H1 (cell line): ENCODE results near the gene GAR1. TPM values are rescaled to one million over a fixed set of nuclear protein-coding genes. Genes with fewer than 3 reads are reported as not detected.

Experiments used
- ATF2 ChIP-seq: IDR thresholded peaks from 2 replicates; pipeline ENCODE4 v1.6.1; 2012; ENCODE audit warnings: low read length, inconsistent platforms
- BCL11A ChIP-seq, 2 experiments: IDR thresholded peaks; one replicate each; pipeline ENCODE4 v1.6.1; 2011; ENCODE audit warnings: low read depth in 2 of 2, low read length in 2 of 2, mild to moderate bottlenecking in 2 of 2
- CBX5 ChIP-seq: fragments of 300-800, 300-1000 bp; sonication (generic); IDR thresholded peaks from 2 replicates; pipeline ENCODE4 v1.7.1; 2016; ENCODE audit warnings: antibody characterized with exemption, low read length, low read depth
- CHD7 ChIP-seq: fragments of 300-600 bp; sonication (generic); IDR thresholded peaks from 2 replicates; pipeline ENCODE4 v1.7.1; 2012; ENCODE audit warnings: low read length, moderate library complexity, mild to moderate bottlenecking, inconsistent platforms; ENCODE audit not compliant: insufficient replicate concordance
- SAP30 ChIP-seq: fragments of 300-600 bp; sonication (generic); IDR thresholded peaks from 2 replicates; pipeline ENCODE4 v1.7.1; 2012; ENCODE audit warnings: low read length, moderate library complexity, mild to moderate bottlenecking, inconsistent platforms; ENCODE audit not compliant: insufficient read depth, insufficient replicate concordance
- TAF1 ChIP-seq: IDR thresholded peaks from 2 replicates; pipeline ENCODE4 v1.6.1; 2011; ENCODE audit warnings: mild to moderate bottlenecking, low read depth, low read length
- polyA plus RNA-seq, 7 experiments: library from polyadenylated mRNA; depleted of rRNA in 3 of 7; stranded (reverse) in 5 of 7; unstranded in 2 of 7; fragments of >200 nt in 5 of 7; fragments of 200-250 nt in 2 of 7; gene quantifications; 1 replicate in 5 of 7; 2 replicates in 1 of 7; 4 replicates in 1 of 7; pipeline versions ENCODE4 v1.2.1 to v1.2.3, GENCODE V29; 2011 to 2013; ENCODE audit warnings: missing spikeins in 2 of 7, mixed read lengths in 2 of 7
- total RNA-seq: library from RNA; stranded (reverse); fragmentation: NEBNext Ultra II Directional; extraction: Animal tissue kit (Norgen Biotek cat#: 25700); gene quantifications from 2 replicates; pipeline ENCODE4 v1.2.1, GENCODE V29; 2021

The GAR1 gene
- total and polyA plus RNA-seq, 2 of the 8 experiments (the other 6 are each of a cell fraction or from before 2014, with no cell fraction given): 14.5 to 37.5 TPM

GRCh38 chr4:109821185-109821584 lies 5.6 kb downstream of the GAR1 start (continued):
- TF ChIP-seq CHD7: no peak
- no peak for TF ChIP-seq BCL11A (IDR thresholded peaks at IDR 0.05; ENCODE audit: low read depth in 2 of 2, low read length in 2 of 2)
- TF ChIP-seq CBX5: no peak
- no peak for TF ChIP-seq TAF1
- TF ChIP-seq ATF2: no peak
- no peak for TF ChIP-seq SAP30
